HepG2 (cell line): ENCODE results near the gene TRERF1. TPM values are rescaled to one million over a fixed set of nuclear protein-coding genes. Genes with fewer than 3 reads are reported as not detected.

Experiments used
- AKAP8 ChIP-seq: sonication (generic); formaldehyde crosslinking; IDR thresholded peaks from 2 replicates; pipeline ENCODE4 v1.5.1; 2020; ENCODE audit warnings: mild to moderate bottlenecking, missing genetic modification reagents
- BCL3 ChIP-seq: sonication (generic); formaldehyde crosslinking; IDR thresholded peaks from 2 replicates; pipeline ENCODE4 v1.5.1; 2020; ENCODE audit warnings: mild to moderate bottlenecking, missing genetic modification reagents, moderate library complexity
- CAMTA2 ChIP-seq: sonication (generic); formaldehyde crosslinking; IDR thresholded peaks from 2 replicates; pipeline ENCODE4 v1.4.0; 2020; ENCODE audit warnings: mild to moderate bottlenecking, missing genetic modification reagents, borderline replicate concordance
- CREBL2 ChIP-seq: sonication (generic); formaldehyde crosslinking; IDR thresholded peaks from 2 replicates; pipeline ENCODE4 v1.8.1; 2023; ENCODE audit warnings: missing genetic modification reagents, mild to moderate bottlenecking, borderline replicate concordance
- KLF9 ChIP-seq: IDR thresholded peaks from 2 replicates; pipeline ENCODE4 v1.6.1; 2016; ENCODE audit warnings: low read depth
- MEIS2 ChIP-seq: sonication (generic); formaldehyde crosslinking; IDR thresholded peaks from 2 replicates; pipeline ENCODE4 v1.9.0; 2021; ENCODE audit warnings: mild to moderate bottlenecking, missing genetic modification reagents
- MYNN ChIP-seq: sonication (generic); formaldehyde crosslinking; IDR thresholded peaks from 2 replicates; pipeline ENCODE4 v1.4.0; 2020; ENCODE audit warnings: mild to moderate bottlenecking, low read depth, missing genetic modification reagents
- NFYC ChIP-seq: IDR thresholded peaks from 2 replicates; pipeline ENCODE4 v1.6.1; 2016; ENCODE audit warnings: missing genetic modification reagents, missing compliant biosample characterization
- RFX3 ChIP-seq: IDR thresholded peaks from 2 replicates; pipeline ENCODE4 v1.6.1; 2016; ENCODE audit warnings: missing biosample characterization, missing genetic modification reagents
- SMAD3 ChIP-seq: sonication (generic); formaldehyde crosslinking; IDR thresholded peaks from 2 replicates; pipeline ENCODE4 v1.4.0; 2020; ENCODE audit warnings: missing genetic modification reagents
- SNAI1 ChIP-seq: sonication (generic); formaldehyde crosslinking; IDR thresholded peaks from 2 replicates; pipeline ENCODE4 v1.5.0; 2020; ENCODE audit warnings: mild to moderate bottlenecking, missing genetic modification reagents, borderline replicate concordance
- SPEN ChIP-seq: sonication (generic); formaldehyde crosslinking; IDR thresholded peaks from 2 replicates; pipeline ENCODE4 v1.5.1; 2020; ENCODE audit warnings: low read depth, mild to moderate bottlenecking, missing genetic modification reagents
- SRY ChIP-seq: sonication (generic); formaldehyde crosslinking; IDR thresholded peaks from 2 replicates; pipeline ENCODE4 v1.8.0; 2022; ENCODE audit warnings: mild to moderate bottlenecking, missing genetic modification reagents
- SUZ12 ChIP-seq: fragments of 150-350 bp; IDR thresholded peaks from 2 replicates; pipeline ENCODE4 v1.6.1; 2014; ENCODE audit warnings: low read depth, low read length
- TFDP2 ChIP-seq: sonication (generic); formaldehyde crosslinking; IDR thresholded peaks from 2 replicates; pipeline ENCODE4 v1.4.0; 2020; ENCODE audit warnings: missing genetic modification reagents
- TRIM24 ChIP-seq: sonication (generic); formaldehyde crosslinking; IDR thresholded peaks from 2 replicates; pipeline ENCODE4 v1.8.0; 2022; ENCODE audit warnings: mild to moderate bottlenecking, missing genetic modification reagents
- ZBTB7B ChIP-seq: sonication (generic); formaldehyde crosslinking; IDR thresholded peaks from 2 replicates; pipeline ENCODE4 v1.4.0; 2020; ENCODE audit warnings: missing genetic modification reagents
- ZNF10 ChIP-seq: sonication (generic); formaldehyde crosslinking; IDR thresholded peaks from 2 replicates; pipeline ENCODE4 v1.4.0; 2020; ENCODE audit warnings: mild to moderate bottlenecking, low read depth, missing genetic modification reagents, borderline replicate concordance
- ZNF232 ChIP-seq: sonication (generic); formaldehyde crosslinking; IDR thresholded peaks from 2 replicates; pipeline ENCODE4 v1.4.0; 2020; ENCODE audit warnings: missing genetic modification reagents, borderline replicate concordance
- ZNF350 ChIP-seq: sonication (generic); formaldehyde crosslinking; IDR thresholded peaks from 2 replicates; pipeline ENCODE4 v1.4.0; 2020; ENCODE audit warnings: mild to moderate bottlenecking, low read depth, missing genetic modification reagents, borderline replicate concordance
- ZNF660 ChIP-seq: sonication (generic); formaldehyde crosslinking; IDR thresholded peaks from 2 replicates; pipeline ENCODE4 v1.5.1; 2020; ENCODE audit warnings: mild to moderate bottlenecking, low read depth, missing genetic modification reagents, borderline replicate concordance
- ZNF780A ChIP-seq: sonication (generic); formaldehyde crosslinking; IDR thresholded peaks from 2 replicates; pipeline ENCODE4 v1.8.0; 2022; ENCODE audit warnings: mild to moderate bottlenecking, missing genetic modification reagents, moderate library complexity
- ZNF800 ChIP-seq: sonication (generic); formaldehyde crosslinking; IDR thresholded peaks from 2 replicates; pipeline ENCODE4 v1.4.0; 2020; ENCODE audit warnings: missing genetic modification reagents
- polyA plus RNA-seq, 8 experiments: library from polyadenylated mRNA; depleted of rRNA in 3 of 8; stranded (reverse) in 7 of 8; unstranded in 1 of 8; fragments of >200 nt; fragmentation: Illumina TruSeq in 4 of 8; extraction: Trizol in 4 of 8; gene quantifications; 2 replicates each; pipeline versions ENCODE4 v1.2.1 to v1.2.3, GENCODE V29; 2011 to 2016; ENCODE audit warnings: low read depth in 4 of 8, missing spikeins in 1 of 8, mixed read lengths in 1 of 8; ENCODE audit not compliant: insufficient read depth in 1 of 8
- total RNA-seq, 5 experiments: library from RNA; depleted of rRNA; stranded (reverse); fragments of >200 nt; fragmentation: Illumina TruSeq; extraction: Trizol; gene quantifications; 2 replicates each; pipeline ENCODE4 v1.2.3, GENCODE V29; 2016; ENCODE audit warnings: low read depth in 1 of 5

The TRERF1 gene
- total and polyA plus RNA-seq, 2 of the 13 experiments (the other 11 are each of a cell fraction or from before 2014, with no cell fraction given): 0.02 TPM; not detected in 1

- TF ChIP-seq MYNN (CRISPR knock-in tag) (0 out of 2 replicates have a peak, but pooled peaks have one; percentile 46), ZNF660 (CRISPR knock-in tag) (no peak), ZNF232 (CRISPR knock-in tag) (peak; percentile 64; the same call in 1 of the 2 replicates), ZNF780A (CRISPR knock-in tag) (no peak), NFYC (CRISPR knock-in tag) (0 out of 2 replicates have a peak, but pooled peaks have one; percentile 19), SPEN (CRISPR knock-in tag) (peak; percentile 86), RFX3 (no peak; the same call in 1 of the 2 replicates), KLF9 (no peak), BCL3 (CRISPR knock-in tag) (no peak), AKAP8 (CRISPR knock-in tag) (no peak; the same call in 1 of the 2 replicates), ZBTB7B (CRISPR knock-in tag) (no peak), ZNF350 (CRISPR knock-in tag) (peak; percentile 92; the same call in 1 of the 2 replicates), CREBL2 (CRISPR knock-in tag) (no peak), CAMTA2 (CRISPR knock-in tag) (0 out of 2 replicates have a peak, but pooled peaks have one; percentile 46), SMAD3 (CRISPR knock-in tag) (peak; percentile 97), ZNF800 (CRISPR knock-in tag) (peak; percentile 53; the same call in 1 of the 2 replicates), TRIM24 (CRISPR knock-in tag) (no peak), TFDP2 (CRISPR knock-in tag) (peak; percentile 61; the same call in 1 of the 2 replicates), ZNF10 (CRISPR knock-in tag) (no peak), SNAI1 (no peak), SRY (CRISPR knock-in tag) (peak; percentile 43; the same call in 1 of the 2 replicates), MEIS2 (CRISPR knock-in tag) (peak; percentile 83), SUZ12 (no peak)
Measured at GRCh38 chr6:42217519-42218367, 234.0 kb downstream of the TRERF1 start, which contains the start of gene MRPS10 (continued).
